ENCODE data around the gene LINGO1. TPM values are rescaled to one million over a fixed set of nuclear protein-coding genes. Genes with fewer than 3 reads are reported as not detected.

Gene LINGO1
- total RNA-seq, 2 experiments from 2014 or later = not detected

DNA sequence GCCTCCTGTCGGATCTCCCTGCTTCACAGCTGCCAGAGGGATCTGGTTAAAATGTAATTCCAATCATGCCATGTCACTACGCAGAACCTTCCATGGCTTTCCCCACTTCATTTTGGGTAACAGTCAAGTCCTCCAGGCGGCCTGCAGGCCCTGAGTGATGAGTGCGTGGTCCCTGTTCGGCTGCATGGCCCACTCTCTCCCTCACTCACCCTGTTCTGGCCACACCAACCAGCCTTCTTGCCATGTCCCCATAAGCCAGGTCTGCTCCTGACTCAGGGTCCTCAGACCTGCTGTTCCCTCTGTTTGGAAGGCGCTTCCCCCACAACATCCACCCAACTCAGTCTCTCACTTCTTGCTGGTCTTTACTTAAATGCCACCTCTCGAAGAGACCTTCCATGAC, 41.6 kb upstream of the LINGO1 start:
- H3K27me3 Mint-ChIP-seq = peaks cover 6% of the 10 kb centered on the region
- no peaks in the 10 kb centered on the region for H3K9me3 Mint-ChIP-seq
- no peaks in the 10 kb centered on the region for H3K4me1 Mint-ChIP-seq (ENCODE audit: low read depth)
- DNase-seq = no peak
- intact Hi-C loops (cut with micrococcal nuclease) = no loop called here
- no peak for ATAC-seq
- no peak overlapping the region for H3K27ac Mint-ChIP-seq
- TF ChIP-seq, protein P1, sequence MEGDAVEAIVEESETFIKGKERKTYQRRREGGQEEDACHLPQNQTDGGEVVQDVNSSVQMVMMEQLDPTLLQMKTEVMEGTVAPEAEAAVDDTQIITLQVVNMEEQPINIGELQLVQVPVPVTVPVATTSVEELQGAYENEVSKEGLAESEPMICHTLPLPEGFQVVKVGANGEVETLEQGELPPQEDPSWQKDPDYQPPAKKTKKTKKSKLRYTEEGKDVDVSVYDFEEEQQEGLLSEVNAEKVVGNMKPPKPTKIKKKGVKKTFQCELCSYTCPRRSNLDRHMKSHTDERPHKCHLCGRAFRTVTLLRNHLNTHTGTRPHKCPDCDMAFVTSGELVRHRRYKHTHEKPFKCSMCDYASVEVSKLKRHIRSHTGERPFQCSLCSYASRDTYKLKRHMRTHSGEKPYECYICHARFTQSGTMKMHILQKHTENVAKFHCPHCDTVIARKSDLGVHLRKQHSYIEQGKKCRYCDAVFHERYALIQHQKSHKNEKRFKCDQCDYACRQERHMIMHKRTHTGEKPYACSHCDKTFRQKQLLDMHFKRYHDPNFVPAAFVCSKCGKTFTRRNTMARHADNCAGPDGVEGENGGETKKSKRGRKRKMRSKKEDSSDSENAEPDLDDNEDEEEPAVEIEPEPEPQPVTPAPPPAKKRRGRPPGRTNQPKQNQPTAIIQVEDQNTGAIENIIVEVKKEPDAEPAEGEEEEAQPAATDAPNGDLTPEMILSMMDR (IDR thresholded peaks at IDR 0.05) = no peak
- H3K4me3 Mint-ChIP-seq = no peak overlapping the region
- ChIA-PET POLR2A (no interaction called here), CTCF (no interaction called here)
- H3K36me3 Mint-ChIP-seq (ENCODE audit: low read depth) = no peaks in the 10 kb centered on the region

DNA sequence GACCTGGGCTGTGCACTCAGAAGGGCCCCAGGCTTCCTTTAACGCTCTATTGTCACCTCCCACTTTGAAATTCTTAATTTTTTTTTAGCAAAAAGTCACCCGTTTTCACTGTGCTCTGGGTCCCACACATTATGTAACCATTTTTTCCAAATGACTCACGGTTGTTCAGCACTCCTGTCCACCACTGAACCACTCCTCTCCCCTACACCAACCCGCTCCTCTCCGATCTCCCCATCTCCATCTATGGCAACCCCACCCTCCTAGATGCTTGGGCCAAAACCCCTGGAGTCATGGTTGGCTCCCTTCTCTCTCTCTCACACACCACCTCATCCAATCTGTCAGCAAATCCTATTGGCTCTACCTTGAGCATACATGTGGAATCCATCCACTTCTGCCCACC, 41.2 kb upstream of the LINGO1 start:
- no peaks in the 10 kb centered on the region for H3K9me3 Mint-ChIP-seq
- peaks cover 6% of the 10 kb centered on the region for H3K27me3 Mint-ChIP-seq
- CTCF ChIA-PET = no interaction called here
- no peaks in the 10 kb centered on the region for H3K4me1 Mint-ChIP-seq (ENCODE audit: low read depth)
- H3K4me3 Mint-ChIP-seq = no peak overlapping the region
- ATAC-seq (no peak), DNase-seq (no peak)
- H3K36me3 Mint-ChIP-seq (ENCODE audit: low read depth) = no peaks in the 10 kb centered on the region
- H3K27ac Mint-ChIP-seq = no peak overlapping the region
- TF ChIP-seq, protein P1 (IDR thresholded peaks at IDR 0.05) = no peak
- intact Hi-C loops (cut with micrococcal nuclease) = no loop called here
- POLR2A ChIA-PET = no interaction called here

DNA sequence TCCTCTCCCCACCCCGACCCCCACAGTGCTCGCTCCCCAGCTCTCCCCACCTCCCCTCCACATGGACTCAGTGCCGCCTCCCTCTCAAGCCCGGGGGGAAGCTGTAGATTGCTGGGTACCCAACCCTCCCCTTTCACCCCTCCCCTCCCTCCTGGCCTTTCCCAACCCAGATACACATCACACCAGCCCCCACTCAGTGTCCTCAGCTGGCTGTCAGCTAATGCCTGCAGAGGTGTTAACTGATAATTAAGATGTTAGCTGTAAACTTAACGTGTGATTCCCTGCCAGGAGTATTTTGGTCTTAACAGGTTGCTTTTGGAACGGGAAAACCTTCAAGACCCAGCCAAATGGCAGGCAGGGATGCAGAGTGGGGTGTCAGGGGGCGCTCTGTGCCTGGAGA, 39.4 kb upstream of the LINGO1 start:
- Mint-ChIP-seq H3K27ac (no peak overlapping the region), H3K4me1 (ENCODE audit: low read depth) (no peaks in the 10 kb centered on the region), H3K9me3 (no peaks in the 10 kb centered on the region), H3K4me3 (no peak overlapping the region), H3K36me3 (ENCODE audit: low read depth) (no peaks in the 10 kb centered on the region), H3K27me3 (peaks cover 6% of the 10 kb centered on the region)
- intact Hi-C loops (cut with micrococcal nuclease) = no loop called here
- ChIA-PET CTCF (no interaction called here), POLR2A (interaction anchor here (0.6 kb wide), 1 partner anchor 140 kb away, joined by 3 read pairs; no protein-coding TSS in a partner anchor)
- TF ChIP-seq, protein P1 (IDR thresholded peaks at IDR 0.05) = no peak
- DNase-seq = no peak
- no peak for ATAC-seq

DNA sequence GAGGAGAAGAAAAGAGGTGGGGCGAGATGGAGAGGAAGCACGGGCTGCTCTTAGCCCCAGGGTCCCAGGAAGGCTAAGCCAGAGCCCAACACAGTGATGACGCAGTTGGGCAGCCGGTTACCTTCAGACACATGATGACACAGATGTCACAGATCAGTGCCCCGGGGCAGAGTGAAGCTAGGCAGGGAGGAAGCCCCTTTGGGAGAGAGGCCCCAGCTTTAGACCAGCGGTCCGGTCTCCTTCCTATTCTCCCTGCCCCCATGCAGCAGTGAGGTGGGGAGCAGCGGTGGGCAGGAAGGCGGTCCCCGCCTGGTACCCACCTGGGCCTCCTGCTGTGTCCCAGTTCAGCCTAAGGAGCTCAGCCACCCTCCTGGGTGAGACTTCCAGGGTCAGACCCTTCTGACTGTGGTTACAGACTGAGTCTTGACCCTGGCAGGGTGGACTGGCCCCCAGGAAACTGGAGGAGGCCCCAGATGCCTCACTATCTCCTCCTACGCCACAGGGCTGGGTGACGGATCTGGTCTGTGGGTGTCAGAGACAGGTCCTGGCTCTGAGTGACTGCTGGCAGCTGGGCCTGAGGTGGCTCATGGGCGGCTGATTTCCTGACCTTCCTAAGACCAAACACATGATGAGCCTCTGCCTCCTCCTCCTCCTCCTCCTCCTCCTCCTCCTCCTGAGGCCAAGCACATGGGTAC, 38.8 kb upstream of the LINGO1 start:
- no peaks in the 10 kb centered on the region for H3K9me3 Mint-ChIP-seq
- ChIA-PET POLR2A (interaction anchor here (0.6 kb wide), 1 partner anchor 140 kb away, joined by 3 read pairs; no protein-coding TSS in a partner anchor), CTCF (no interaction called here)
- H3K27me3 Mint-ChIP-seq = peaks cover 9% of the 10 kb centered on the region
- no peak for DNase-seq
- no peak overlapping the region for H3K27ac Mint-ChIP-seq
- no peak for ATAC-seq
- no peaks in the 10 kb centered on the region for H3K4me1 Mint-ChIP-seq (ENCODE audit: low read depth)
- no peak overlapping the region for H3K4me3 Mint-ChIP-seq
- H3K36me3 Mint-ChIP-seq (ENCODE audit: low read depth) = no peaks in the 10 kb centered on the region
- TF ChIP-seq, protein P1 (IDR thresholded peaks at IDR 0.05) = no peak
- intact Hi-C loops (cut with micrococcal nuclease) = no loop called here

DNA sequence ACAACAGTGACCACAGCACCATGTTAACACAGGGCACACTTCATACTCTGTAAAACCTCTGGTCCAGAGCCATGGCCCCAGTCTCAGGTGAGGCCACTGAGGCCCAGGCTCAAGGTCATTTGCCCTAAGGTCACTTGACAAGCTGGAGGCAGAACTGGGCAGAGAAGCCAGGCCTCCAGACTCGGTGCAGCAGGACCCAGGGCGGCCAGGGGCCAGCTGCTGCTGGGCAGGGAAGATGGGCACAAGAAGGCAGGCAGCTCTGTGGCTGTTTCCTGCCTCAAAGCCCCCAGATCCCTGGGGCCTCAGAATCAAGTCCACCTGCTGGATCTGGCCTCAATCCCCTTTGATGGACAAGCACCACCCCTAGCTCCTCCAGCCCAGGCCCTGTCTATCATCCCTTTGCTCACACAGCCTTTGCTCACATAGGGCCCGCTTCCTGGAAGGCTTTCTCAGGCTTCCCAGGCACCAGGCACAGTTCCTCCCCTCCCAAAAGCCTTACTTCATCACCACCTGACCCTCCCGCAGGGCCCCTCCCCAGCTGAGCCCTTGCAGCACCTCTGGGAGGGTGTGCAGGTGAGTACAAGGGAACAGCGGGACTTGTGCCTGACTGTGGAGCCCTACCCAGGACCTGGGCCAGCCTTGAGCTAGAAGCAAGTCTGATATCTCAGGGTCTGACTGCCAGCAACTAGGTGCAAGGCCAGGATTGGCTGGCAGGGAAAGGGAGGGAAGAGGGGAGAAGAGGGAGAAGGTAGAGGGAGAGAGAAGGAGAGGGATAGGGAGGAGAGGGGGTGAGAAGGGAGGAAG, 38.0 kb upstream of the LINGO1 start:
- H3K27ac Mint-ChIP-seq = no peak overlapping the region
- intact Hi-C loops (cut with micrococcal nuclease) = no loop called here
- no peaks in the 10 kb centered on the region for H3K4me1 Mint-ChIP-seq (ENCODE audit: low read depth)
- TF ChIP-seq, protein P1 (IDR thresholded peaks at IDR 0.05) = no peak
- H3K4me3 Mint-ChIP-seq = no peak overlapping the region
- ChIA-PET CTCF (no interaction called here), POLR2A (no interaction called here)
- H3K27me3 Mint-ChIP-seq = peaks cover 9% of the 10 kb centered on the region
- no peak for DNase-seq
- H3K9me3 Mint-ChIP-seq = no peaks in the 10 kb centered on the region
- H3K36me3 Mint-ChIP-seq (ENCODE audit: low read depth) = no peaks in the 10 kb centered on the region
- ATAC-seq = no peak

All from activated CD8-positive, alpha-beta T cell treated with anti-CD3 and anti-CD28 coated beads for 36 hours (primary cell).